Measurements from ENCODE around the gene WFDC9. TPM values are rescaled to one million over a fixed set of nuclear protein-coding genes. Genes with fewer than 3 reads are reported as not detected.
"Not testable (repeated sequence)": the region's sequence is repeated elsewhere in the genome, so short reads cannot be mapped to it uniquely, and the experiment has no call there.

WFDC9 gene
- total RNA-seq, 1 experiment from 2014 or later: not detected

DNA sequence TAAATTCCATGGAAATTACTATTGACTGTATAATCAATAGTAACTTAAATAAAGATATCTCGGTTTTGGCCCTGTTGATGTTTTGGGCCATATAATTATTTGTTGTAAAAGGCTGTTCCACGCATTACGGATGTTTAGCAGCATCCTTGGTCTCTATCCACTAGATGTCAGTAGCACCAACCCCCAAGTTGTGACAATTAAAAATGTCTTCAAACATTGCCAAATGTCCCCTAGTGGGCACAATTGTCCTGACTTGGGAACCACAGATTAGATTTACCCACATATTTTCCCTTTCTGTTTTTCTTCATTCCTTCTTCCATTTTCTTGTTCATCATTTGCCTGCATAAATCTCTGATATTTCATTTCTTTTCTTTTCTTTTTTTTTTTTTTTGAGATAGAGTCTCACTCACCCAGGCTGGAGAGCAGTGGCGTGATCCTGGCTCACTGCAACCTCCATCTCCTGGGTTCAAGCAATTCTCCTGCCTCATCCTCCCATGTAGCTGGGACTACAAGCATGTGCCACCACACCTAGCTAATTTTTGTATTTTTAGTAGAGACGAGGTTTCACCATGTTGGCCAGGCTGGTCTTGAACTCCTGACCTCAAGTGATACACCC lies 38.4 kb downstream of the WFDC9 start:
- DNase-seq (ENCODE audit: low read depth): peak; percentile 73

- DNase-seq (ENCODE audit: low read depth): no peak
Observed at GRCh38 chr20:45589725-45590124, 41.4 kb downstream of the WFDC9 start.

GRCh38 chr20:45588800-45589199 lies 42.3 kb downstream of the WFDC9 start:
- peak; percentile 21 for DNase-seq (ENCODE audit: low read depth)

GRCh38 chr20:45585986-45586385 lies 45.1 kb downstream of the WFDC9 start:
- not testable (repeated sequence) for DNase-seq (ENCODE audit: low read depth)

- not testable (repeated sequence) for DNase-seq (ENCODE audit: low read depth)
Observed at GRCh38 chr20:45584294-45584693, 46.8 kb downstream of the WFDC9 start.

DNA sequence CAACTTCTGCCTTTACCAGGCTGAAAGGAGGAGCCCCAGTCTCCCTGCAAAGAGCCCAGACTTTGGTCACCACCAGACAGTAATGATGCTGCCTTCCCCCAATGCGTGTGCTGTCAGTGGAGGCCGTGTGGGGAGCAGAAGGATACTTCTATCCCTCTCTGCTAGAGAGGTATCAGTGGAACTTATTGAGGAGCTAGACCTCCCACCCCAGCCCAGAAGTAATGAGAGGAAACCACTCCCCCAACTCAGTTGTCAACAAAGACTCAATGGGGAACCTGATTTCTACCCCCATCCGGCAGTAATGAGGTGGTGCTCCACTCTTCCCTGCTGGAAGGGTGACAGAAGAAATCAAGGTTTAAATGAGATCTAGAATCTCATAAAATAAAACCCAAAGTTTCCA lies 47.6 kb downstream of the WFDC9 start:
- no peak for DNase-seq (ENCODE audit: low read depth)

DNA sequence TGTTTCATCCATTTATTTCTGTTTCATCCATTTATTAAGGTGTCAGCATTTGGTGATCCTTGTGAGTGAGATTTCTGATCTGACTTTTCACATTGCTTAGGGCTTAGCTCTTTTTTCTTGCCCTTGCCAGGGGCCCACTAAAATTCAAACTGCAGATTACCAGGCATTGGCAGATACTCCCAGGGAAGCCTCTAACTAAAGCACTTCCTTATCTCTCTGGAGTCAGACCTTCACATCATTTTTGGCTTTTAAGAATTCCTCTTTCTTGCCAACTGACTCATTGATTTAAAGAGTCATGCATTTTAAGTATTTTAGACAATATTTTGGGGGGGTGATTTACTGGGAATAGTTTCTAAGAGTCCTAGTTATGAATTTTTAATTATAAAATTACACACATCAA lies 49.4 kb downstream of the WFDC9 start:
- DNase-seq (ENCODE audit: low read depth): no peak

GRCh38 chr20:45579184-45579583 lies 51.9 kb downstream of the WFDC9 start, which contains the start of gene WFDC8:
Gene WFDC8 (minus strand): TSS chr20:45579284. CDS start chr20:45579247, 37 bp downstream.
- DNase-seq (ENCODE audit: low read depth): no peak

GRCh38 chr20:45578231-45578630 lies 52.9 kb downstream of the WFDC9 start:
- DNase-seq (ENCODE audit: low read depth): no peak

GRCh38 chr20:45576995-45577394 lies 54.1 kb downstream of the WFDC9 start:
- DNase-seq (ENCODE audit: low read depth): no peak

DNA sequence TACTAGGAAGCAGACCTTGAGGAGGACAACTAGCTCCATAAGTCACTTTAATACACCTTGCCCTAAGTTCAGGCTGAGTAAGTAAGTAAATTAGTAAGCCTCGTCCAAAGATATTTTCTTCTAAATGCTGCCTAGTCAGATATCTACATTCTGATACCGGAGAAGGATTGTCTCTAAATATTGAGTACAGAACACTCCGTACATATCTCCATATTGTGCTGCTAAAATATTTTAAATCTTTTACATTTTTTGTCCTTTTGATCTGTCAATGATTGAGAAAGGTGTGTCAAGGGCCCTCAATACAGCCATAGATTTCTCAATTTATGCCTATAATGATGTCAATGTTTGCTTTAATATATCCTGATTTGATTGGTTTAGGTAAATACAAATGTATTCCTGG lies 55.2 kb downstream of the WFDC9 start:
- DNase-seq (ENCODE audit: low read depth): no peak

- DNase-seq (ENCODE audit: low read depth): not testable (repeated sequence)
Observed at GRCh38 chr20:45569650-45570049, 61.4 kb downstream of the WFDC9 start.

DNA sequence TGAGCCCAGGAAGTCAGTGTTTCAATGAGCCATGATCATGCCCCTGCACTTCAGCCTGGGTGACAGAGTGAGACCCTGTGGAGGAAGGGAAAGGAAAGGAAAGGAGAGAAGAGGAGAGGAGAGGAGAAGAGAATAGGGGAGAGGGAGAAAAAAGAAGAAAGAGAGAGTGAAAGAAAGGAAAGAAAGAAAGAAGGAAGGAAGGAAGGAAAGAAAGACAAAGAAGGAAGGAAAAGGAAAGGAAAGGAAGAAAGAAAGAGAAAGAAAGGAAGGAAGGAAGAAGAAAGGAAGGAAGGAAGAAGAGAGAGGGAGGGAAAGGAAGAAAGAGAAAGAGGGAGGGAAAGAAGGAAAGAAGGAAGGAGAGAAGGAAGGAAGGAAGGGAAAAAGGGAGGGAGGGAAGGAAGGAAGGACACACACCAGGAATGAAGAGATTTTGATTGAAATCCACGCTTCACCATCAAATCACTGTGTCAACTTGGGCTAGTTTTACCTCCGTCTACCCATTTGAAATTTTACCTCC lies 66.3 kb downstream of the WFDC9 start:
- no peak for DNase-seq (ENCODE audit: low read depth)

Other genes starting within 250 kb of the WFDC9 start
- 15.4 and 17.6 TPM in 2 replicates for gene DBNDD2, start 223.0 kb downstream of the WFDC9 start, total RNA-seq (2014; rRNA removed; shearing (Covaris generic))
- 250 and 270 TPM in 2 replicates for gene PIGT, start 215.1 kb downstream of the WFDC9 start, total RNA-seq (2014; rRNA removed; shearing (Covaris generic))
- gene WFDC2, start 161.5 kb downstream of the WFDC9 start, total RNA-seq (2014; rRNA removed; shearing (Covaris generic)): not detected in 2 replicates
- gene SPINT3, start 115.7 kb downstream of the WFDC9 start, total RNA-seq (2014; rRNA removed; shearing (Covaris generic)): not detected in 2 replicates
- gene WFDC6, start 91.8 kb downstream of the WFDC9 start, total RNA-seq (2014; rRNA removed; shearing (Covaris generic)): not detected in 2 replicates
- not detected in 2 replicates for gene EPPIN, start 83.9 kb downstream of the WFDC9 start, total RNA-seq (2014; rRNA removed; shearing (Covaris generic))
- gene WFDC8, start 52.0 kb downstream of the WFDC9 start, total RNA-seq (2014; rRNA removed; shearing (Covaris generic)): not detected in 2 replicates
- not detected in 2 replicates for gene WFDC10A, start 1.5 kb downstream of the WFDC9 start, total RNA-seq (2014; rRNA removed; shearing (Covaris generic))
- not detected in 2 replicates for gene WFDC11, start 39.0 kb upstream of the WFDC9 start, total RNA-seq (2014; rRNA removed; shearing (Covaris generic))
- not detected in 2 replicates for gene WFDC13, start 70.8 kb upstream of the WFDC9 start, total RNA-seq (2014; rRNA removed; shearing (Covaris generic))
- not detected in 2 replicates for gene WFDC10B, start 73.7 kb upstream of the WFDC9 start, total RNA-seq (2014; rRNA removed; shearing (Covaris generic))
- not detected in 2 replicates for gene SPINT4, start 91.1 kb upstream of the WFDC9 start, total RNA-seq (2014; rRNA removed; shearing (Covaris generic))
- gene WFDC3, start 160.6 kb upstream of the WFDC9 start, total RNA-seq (2014; rRNA removed; shearing (Covaris generic)): 0.42 TPM in 1 of 2 replicates, not detected in the other
- 50.2 and 57.6 TPM in 2 replicates for gene DNTTIP1, start 160.7 kb upstream of the WFDC9 start, total RNA-seq (2014; rRNA removed; shearing (Covaris generic))
- gene UBE2C, start 181.4 kb upstream of the WFDC9 start, total RNA-seq (2014; rRNA removed; shearing (Covaris generic)): 435 and 579 TPM in 2 replicates
- gene TNNC2, start 196.0 kb upstream of the WFDC9 start, total RNA-seq (2014; rRNA removed; shearing (Covaris generic)): not detected in 2 replicates
- 35.1 and 35.8 TPM in 2 replicates for gene SNX21, start 202.5 kb upstream of the WFDC9 start, total RNA-seq (2014; rRNA removed; shearing (Covaris generic))
- gene ACOT8, start 226.1 kb upstream of the WFDC9 start, total RNA-seq (2014; rRNA removed; shearing (Covaris generic)): 102 and 117 TPM in 2 replicates
- gene ZSWIM3, start 226.3 kb upstream of the WFDC9 start, total RNA-seq (2014; rRNA removed; shearing (Covaris generic)): 8.6 and 12.0 TPM in 2 replicates
- gene ZSWIM1, start 249.9 kb upstream of the WFDC9 start, total RNA-seq (2014; rRNA removed; shearing (Covaris generic)): 11.2 and 19.8 TPM in 2 replicates

Data from M059J (cell line).